Mucosa of stomach (tissue), 1 donor: ENCODE results near the gene RNF141.

Experiments
- H3K27me3 ChIP-seq: one replicate; pipeline ENCODE4 v1.7.0; 2013; ENCODE audit warnings: mild to moderate bottlenecking, low read length; ENCODE audit not compliant: control insufficient read depth, insufficient read depth
- H3K36me3 ChIP-seq: one replicate; pipeline ENCODE4 v1.7.0; 2013; ENCODE audit warnings: low read length; ENCODE audit not compliant: control insufficient read depth, insufficient read depth
- H3K4me1 ChIP-seq: one replicate; pipeline ENCODE4 v1.7.0; 2013; ENCODE audit warnings: mild to moderate bottlenecking, low read length; ENCODE audit not compliant: control insufficient read depth, insufficient read depth
- H3K4me3 ChIP-seq: one replicate; pipeline ENCODE4 v1.7.0; 2013; ENCODE audit warnings: low read length
- H3K9ac ChIP-seq: one replicate; pipeline ENCODE4 v1.7.0; 2013; ENCODE audit warnings: mild to moderate bottlenecking, low read length, moderate library complexity
- H3K9me3 ChIP-seq: one replicate; pipeline ENCODE4 v1.7.0; 2013; ENCODE audit warnings: mild to moderate bottlenecking, low read length, moderate library complexity; ENCODE audit not compliant: control insufficient read depth
- donor health status: Pancreatic carcinoma.

RNF141 gene

GRCh38 chr11:10500757-10501684 is 40.0 kb downstream of the RNF141 start:
- Histone ChIP-seq H3K36me3 (no peaks in the 10 kb centered on the region), H3K4me1 (no peaks in the 10 kb centered on the region), H3K4me3 (no peak overlapping the region), H3K9ac (no peak overlapping the region), H3K27me3 (no peaks in the 10 kb centered on the region), H3K9me3 (no peaks in the 10 kb centered on the region)

DNA sequence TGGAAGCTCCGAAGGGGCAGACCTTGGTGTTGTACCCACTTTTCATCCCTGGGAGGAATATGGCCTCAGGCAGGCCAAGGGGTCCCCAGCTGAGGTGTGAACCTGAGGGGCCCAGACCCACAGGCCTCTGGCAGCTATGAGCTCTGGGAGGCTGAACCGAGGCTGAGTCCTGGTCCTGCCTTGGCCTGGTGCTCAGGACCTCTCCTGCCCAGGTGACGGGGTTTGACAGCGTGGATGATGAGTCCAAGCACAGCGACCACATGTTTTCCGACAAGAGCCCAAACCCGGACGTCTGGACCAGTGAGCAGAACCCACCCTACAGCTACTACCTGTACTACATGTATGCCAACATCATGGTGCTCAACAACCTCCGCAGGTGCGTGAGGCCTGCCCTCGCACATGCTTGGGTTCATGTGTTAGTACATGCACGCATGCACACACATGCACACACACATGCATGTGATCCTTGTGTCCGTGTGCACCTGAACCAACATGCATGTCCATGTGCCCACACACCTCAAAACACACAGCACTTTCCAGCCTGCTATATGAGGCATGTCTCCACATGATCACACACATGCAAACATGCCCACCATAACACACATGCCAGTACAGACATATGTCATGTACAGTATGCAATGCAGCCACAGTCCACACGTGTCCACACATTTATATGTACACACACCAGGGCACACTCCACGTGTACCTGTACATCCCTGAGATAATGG is 40.9 kb downstream of the RNF141 start:
- no peaks in the 10 kb centered on the region for H3K4me1 ChIP-seq
- H3K9ac ChIP-seq = no peak overlapping the region
- H3K36me3 ChIP-seq = no peaks in the 10 kb centered on the region
- no peaks in the 10 kb centered on the region for H3K9me3 ChIP-seq
- H3K27me3 ChIP-seq = no peaks in the 10 kb centered on the region
- no peak overlapping the region for H3K4me3 ChIP-seq

- H3K9ac ChIP-seq = no peak overlapping the region
- H3K4me1 ChIP-seq = no peaks in the 10 kb centered on the region
- H3K36me3 ChIP-seq = no peaks in the 10 kb centered on the region
- H3K27me3 ChIP-seq = no peaks in the 10 kb centered on the region
- H3K4me3 ChIP-seq = no peak overlapping the region
- no peaks in the 10 kb centered on the region for H3K9me3 ChIP-seq
Observed at GRCh38 chr11:10499452-10499851, 41.5 kb downstream of the RNF141 start.

- H3K27me3 ChIP-seq = no peaks in the 10 kb centered on the region
- no peaks in the 10 kb centered on the region for H3K4me1 ChIP-seq
- no peaks in the 10 kb centered on the region for H3K9me3 ChIP-seq
- H3K36me3 ChIP-seq = no peaks in the 10 kb centered on the region
- H3K9ac ChIP-seq = no peak overlapping the region
- H3K4me3 ChIP-seq = no peak overlapping the region
Observed at GRCh38 chr11:10498426-10499250, 42.3 kb downstream of the RNF141 start.

DNA sequence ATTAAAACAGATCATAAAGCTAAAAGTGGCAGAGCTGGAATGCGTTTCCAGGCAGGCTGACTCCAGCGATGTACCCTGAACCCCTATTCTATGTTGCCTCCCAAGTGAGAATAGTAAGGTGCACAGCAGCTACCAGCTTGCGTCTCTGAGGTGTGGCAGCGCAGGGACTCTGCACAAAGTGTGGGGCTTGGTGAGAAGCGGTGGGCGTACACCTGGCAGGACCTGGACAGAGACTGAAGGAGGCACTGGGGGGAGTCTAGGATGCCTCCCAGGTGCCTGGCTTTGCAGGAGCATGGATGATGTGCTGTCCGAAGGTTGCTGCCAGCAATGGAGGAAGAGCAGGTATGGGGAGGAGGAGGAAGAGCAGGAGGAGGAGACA is 43.0 kb downstream of the RNF141 start:
- no peaks in the 10 kb centered on the region for H3K36me3 ChIP-seq

GRCh38 chr11:10497371-10498021 is 43.5 kb downstream of the RNF141 start:
- no peak overlapping the region for H3K4me3 ChIP-seq
- no peaks in the 10 kb centered on the region for H3K36me3 ChIP-seq
- H3K27me3 ChIP-seq = no peaks in the 10 kb centered on the region
- H3K9me3 ChIP-seq = no peaks in the 10 kb centered on the region
- no peak overlapping the region for H3K9ac ChIP-seq
- no peaks in the 10 kb centered on the region for H3K4me1 ChIP-seq

More for the DNA sequence above, 43.0 kb downstream of the RNF141 start:
- H3K4me1 ChIP-seq = no peaks in the 10 kb centered on the region
- no peaks in the 10 kb centered on the region for H3K27me3 ChIP-seq
- H3K9ac ChIP-seq = no peak overlapping the region
- no peaks in the 10 kb centered on the region for H3K9me3 ChIP-seq
- no peak overlapping the region for H3K4me3 ChIP-seq

GRCh38 chr11:10496296-10496936 is 44.6 kb downstream of the RNF141 start:
- H3K36me3 ChIP-seq = no peaks in the 10 kb centered on the region

DNA sequence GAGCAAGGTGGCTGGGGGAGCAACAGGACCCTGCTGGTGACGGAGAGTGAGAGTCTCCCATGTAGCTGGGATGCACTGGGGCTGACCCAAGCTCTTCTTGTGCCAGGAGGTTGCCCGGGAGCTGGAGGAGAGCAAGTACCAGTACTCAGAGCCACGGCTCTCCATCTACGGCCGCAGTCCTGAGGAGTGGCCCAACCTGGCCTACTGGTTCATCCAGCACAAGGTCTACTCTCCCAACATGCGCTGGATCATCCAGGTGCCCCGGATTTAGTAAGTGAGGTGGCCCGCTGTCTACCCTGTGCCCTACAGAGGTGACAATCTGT is 45.6 kb downstream of the RNF141 start:
- Histone ChIP-seq H3K36me3 (no peaks in the 10 kb centered on the region), H3K27me3 (no peaks in the 10 kb centered on the region), H3K4me1 (peaks cover 6% of the 10 kb centered on the region), H3K4me3 (no peak overlapping the region), H3K9me3 (no peaks in the 10 kb centered on the region), H3K9ac (no peak overlapping the region)

More at GRCh38 chr11:10496296-10496936, 44.6 kb downstream of the RNF141 start:
- Histone ChIP-seq H3K4me3 (no peak overlapping the region), H3K27me3 (no peaks in the 10 kb centered on the region), H3K9me3 (no peaks in the 10 kb centered on the region), H3K4me1 (no peaks in the 10 kb centered on the region), H3K9ac (no peak overlapping the region)

GRCh38 chr11:10494636-10495463 is 46.1 kb downstream of the RNF141 start:
- Histone ChIP-seq H3K4me3 (no peak overlapping the region), H3K36me3 (no peaks in the 10 kb centered on the region), H3K9ac (no peak overlapping the region), H3K27me3 (no peaks in the 10 kb centered on the region), H3K4me1 (peaks cover 12% of the 10 kb centered on the region), H3K9me3 (no peaks in the 10 kb centered on the region)

- H3K4me3 ChIP-seq = no peak overlapping the region
- H3K9ac ChIP-seq = no peak overlapping the region
- no peaks in the 10 kb centered on the region for H3K27me3 ChIP-seq
- no peaks in the 10 kb centered on the region for H3K36me3 ChIP-seq
- H3K9me3 ChIP-seq = no peaks in the 10 kb centered on the region
- peaks cover 27% of the 10 kb centered on the region for H3K4me1 ChIP-seq
Observed at GRCh38 chr11:10493041-10493663, 47.8 kb downstream of the RNF141 start.
